Measurements from ENCODE around the gene SSBP3.

Gene SSBP3

DNA sequence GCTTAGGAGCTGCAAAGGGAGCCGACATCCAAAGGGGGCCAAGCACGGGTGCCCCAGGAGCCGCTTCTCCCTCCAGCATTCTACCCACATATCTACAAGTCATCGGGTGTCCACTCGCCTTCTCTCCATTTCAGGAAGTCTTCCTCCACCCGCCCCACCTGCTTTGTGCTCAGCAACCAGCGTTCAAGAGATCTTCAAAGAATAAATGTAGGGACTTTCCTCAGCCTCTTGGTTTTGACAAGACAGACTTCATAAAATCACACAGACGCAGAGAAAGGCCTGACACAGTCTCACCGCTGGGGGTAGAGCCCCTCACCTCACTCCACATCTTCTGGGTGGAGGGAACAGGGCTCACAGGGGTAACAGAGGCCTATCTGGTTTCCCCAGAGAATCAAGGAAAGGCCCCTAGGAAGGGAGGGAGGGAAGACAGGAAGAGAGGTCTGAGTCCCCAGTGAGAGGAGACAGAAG lies 49.5 kb downstream of the SSBP3 start:
- TF ChIP-seq, protein P1, sequence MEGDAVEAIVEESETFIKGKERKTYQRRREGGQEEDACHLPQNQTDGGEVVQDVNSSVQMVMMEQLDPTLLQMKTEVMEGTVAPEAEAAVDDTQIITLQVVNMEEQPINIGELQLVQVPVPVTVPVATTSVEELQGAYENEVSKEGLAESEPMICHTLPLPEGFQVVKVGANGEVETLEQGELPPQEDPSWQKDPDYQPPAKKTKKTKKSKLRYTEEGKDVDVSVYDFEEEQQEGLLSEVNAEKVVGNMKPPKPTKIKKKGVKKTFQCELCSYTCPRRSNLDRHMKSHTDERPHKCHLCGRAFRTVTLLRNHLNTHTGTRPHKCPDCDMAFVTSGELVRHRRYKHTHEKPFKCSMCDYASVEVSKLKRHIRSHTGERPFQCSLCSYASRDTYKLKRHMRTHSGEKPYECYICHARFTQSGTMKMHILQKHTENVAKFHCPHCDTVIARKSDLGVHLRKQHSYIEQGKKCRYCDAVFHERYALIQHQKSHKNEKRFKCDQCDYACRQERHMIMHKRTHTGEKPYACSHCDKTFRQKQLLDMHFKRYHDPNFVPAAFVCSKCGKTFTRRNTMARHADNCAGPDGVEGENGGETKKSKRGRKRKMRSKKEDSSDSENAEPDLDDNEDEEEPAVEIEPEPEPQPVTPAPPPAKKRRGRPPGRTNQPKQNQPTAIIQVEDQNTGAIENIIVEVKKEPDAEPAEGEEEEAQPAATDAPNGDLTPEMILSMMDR (IDR thresholded peaks at IDR 0.05) = no peak

DNA sequence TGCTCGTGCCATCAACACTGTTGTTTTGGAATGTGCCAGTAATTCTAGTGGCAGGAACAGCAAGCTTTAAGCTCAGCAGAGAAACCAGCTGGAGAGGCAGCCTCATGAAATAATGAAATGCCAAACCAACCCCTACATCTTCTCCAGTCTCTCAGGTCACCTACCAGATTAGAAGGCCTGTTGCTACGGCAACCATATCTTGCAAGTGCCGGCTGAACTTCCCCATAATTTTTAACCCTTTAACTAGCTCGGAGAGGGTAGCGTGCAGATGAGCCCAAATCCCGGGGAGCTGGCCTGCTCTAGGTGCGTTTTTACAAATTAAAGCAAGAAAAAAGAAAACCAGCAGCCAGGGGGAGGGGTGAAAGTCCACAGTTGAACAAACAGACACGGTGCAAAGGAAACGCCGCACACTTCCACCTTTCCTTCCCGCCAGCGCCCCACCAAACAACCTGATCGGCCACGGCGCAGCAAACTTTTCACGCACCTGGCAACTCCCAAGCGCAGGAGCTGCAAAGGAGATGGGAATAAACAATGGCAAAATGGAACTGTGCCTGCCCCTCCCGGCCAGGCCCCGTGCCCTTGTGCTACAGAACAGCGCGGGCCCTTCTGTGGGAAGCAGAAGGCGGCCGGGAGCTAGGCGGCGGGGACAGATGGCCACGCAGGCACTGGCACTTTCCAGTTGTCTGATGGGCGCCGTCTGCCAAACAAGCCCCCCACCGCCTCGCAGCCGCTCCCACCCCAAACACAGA lies 50.1 kb downstream of the SSBP3 start:
- TF ChIP-seq, protein P1 (IDR thresholded peaks at IDR 0.05) = no peak

DNA sequence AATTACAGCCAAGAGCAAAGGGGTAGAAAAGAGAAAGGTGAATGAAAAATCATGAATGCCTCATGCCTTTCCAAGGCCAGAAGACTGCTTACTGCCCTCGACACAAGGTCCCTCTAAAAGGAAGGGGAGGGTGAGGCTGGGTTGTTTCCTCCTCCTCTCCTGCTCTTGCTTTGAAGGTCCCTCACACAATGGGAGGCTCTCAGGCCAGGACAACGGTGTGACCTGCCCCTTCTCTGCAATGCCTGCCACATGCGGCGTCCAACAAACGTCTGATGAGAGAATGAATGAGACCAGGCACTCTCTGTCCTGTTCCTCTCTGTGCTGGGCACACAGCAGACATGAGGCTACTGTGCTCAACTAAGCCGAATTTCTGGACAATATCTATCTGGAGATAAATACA lies 51.3 kb downstream of the SSBP3 start:
- TF ChIP-seq, protein P1 (IDR thresholded peaks at IDR 0.05) = no peak

DNA sequence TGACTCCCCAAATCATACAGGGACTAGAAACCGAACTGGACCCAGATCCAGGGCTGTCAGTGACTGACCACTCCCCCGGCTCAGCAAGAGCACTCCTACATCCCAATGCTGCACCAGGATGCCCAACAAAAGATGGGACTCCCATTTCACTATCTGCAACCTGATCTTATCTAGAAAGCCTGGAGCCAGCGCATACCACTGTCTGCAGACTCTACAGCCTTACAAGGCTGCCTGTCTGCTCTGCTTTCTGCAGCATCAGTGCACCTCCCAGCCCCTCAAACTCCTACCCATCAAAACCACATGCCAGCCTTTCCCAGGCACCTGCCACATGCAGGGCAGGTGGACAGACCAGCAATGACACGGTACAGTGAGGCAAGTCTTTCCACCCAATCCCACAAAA lies 52.2 kb downstream of the SSBP3 start:
- TF ChIP-seq, protein P1 (IDR thresholded peaks at IDR 0.05) = no peak

DNA sequence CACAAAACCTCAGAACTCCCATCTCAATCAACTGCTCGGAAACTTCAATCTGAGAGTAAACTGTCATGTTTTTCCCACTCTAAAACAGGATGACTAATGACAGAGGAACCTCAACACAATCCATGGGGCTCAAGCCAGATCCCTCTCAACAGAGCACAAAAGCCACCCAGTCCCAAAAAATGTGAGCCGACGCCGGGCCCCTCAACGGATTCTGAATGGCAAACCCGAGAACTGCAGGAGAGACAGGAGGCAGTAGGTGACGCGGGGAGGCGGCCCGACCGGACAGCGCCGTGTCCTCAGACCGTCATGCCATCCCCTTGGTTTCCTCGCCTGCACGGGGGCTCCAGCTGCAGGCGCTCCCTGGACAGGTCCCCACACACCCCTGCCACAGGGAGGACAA lies 53.4 kb downstream of the SSBP3 start:
- TF ChIP-seq, protein P1 (IDR thresholded peaks at IDR 0.05) = no peak

DNA sequence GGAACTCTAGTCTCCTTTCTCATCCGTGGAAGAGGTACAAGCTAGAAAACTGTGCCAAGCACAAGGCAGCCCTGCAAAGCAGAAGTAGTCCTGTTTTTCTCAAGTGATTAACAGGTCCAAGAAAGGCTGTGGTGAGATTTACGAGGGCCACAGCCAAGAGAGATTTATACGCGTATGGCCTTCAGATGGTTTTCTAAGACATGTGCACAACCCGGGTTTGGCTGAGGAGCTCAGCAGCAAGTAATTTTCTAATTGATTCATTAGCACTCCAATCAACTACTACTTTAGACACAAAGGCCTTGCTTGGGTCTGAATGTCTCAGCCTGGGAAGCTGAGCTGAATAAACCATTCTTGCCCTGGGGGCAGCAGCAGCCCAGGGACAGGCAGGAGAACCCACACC lies 55.8 kb downstream of the SSBP3 start:
- TF ChIP-seq, protein P1 (IDR thresholded peaks at IDR 0.05) = no peak

DNA sequence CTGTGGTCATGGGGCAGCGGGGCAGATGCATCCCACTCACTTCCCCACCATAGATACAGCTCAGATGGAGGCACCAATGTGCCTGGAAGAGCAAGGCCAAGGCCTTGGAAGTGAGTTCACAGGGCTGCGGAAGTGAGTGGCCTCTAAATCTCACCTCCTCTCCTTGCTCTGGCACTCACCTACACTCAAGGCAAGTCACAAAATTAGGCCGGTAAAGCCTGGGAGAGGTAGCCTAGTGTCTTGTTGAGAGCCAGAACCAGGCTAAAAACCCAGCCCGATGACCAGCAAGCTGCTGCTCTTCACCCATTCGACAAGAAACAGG lies 57.5 kb downstream of the SSBP3 start:
- TF ChIP-seq, protein P1 (IDR thresholded peaks at IDR 0.05) = no peak

Data from LNCAP (cell line).